ENCODE measurements around the gene TMEM135. TPM values are rescaled to one million over a fixed set of nuclear protein-coding genes. Genes with fewer than 3 reads are reported as not detected.

The TMEM135 gene
- polyA plus RNA-seq, 3 donors, result 31.7 to 33.1 (median 32.6) TPM

DNA sequence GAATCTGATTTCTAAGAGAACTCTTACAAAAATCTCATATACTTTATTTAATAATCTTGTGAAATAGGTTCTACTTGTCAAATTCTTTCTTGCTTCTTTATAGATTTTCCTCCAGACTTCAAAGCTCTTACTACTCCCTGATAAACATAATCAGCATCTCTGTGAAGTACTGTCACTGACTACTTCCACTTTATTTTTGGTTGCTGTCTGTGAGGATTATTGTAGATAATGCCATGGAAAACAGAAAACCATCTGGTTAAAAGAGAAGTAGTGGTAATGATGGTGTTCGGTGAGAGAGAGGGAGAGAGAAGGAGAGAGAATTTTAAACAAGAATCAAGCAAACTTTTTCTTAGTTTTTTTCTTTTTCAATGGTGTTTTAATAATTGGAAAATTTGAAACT, 152.3 kb downstream of the TMEM135 start:
- DNase-seq, result no peak

DNA sequence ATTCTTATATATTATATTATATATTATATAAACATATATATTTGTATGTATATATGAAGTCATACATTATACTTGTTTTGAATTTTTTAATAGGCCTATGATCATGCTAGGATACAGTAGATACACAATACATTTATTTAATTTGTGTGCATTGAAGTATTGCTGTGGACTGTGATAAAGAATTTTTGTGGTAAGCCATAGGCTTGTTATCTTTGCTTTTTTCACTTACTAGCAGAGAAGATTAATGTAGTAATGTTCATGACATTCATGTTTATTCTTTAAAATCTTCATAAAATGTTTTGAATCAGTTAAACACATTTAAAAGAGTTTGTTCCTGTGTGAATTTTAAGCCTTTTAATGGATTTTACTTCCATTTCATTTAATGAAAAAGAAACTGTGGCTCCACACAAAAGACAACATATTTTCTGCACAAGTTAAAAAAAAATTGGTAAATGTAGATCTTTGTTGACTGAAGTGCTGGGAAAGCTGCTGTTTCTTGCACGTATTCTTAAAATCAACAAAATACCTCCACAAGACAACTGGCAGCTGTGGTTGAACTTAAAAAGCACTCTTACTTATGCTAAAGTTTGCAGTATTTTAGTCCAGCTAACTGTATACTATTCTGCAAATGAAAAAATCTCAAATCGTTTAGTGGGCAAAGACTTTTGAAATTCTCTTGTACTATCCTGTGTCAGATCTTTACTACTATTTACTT, 156.2 kb downstream of the TMEM135 start:
- DNase-seq, result peak; percentile 12

DNA sequence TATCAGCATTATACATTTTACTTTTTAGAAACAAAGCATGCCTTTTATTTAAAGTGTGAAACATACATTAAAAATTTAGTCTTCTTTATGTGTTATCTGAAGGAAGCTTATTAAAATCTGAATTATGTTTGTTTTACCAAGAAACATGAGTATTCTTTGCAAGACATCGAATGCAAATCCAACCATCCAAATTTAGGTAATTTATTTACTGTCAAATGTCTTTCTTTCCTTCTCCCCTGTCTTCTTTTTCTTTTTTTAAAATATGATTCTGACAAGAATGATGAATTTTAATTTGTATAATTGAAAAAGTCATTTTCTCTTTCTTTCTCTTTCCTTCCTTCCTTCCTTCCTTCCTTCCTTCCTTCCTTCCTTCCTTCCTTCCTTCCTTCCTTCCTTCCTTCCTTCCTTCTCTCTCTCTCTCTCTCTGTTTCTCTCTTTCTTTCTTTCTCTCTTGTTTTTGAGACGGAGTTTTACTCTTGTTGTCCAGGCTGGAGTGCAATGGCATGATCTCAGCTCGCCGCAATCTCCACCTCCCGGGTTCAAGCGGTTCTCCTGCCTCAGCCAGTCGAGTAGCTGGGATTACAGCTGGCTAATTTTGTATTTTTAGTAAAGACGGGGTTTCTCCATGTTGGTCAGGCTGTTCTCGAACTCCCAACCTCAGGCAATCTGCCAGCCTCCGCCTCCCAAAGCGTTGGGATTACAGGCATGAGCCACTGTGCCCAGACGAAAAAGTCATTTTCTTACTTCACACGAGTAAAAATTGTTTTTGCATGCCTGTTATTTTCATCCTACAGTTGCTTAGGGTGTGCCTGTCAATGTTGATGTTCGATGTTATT, 157.5 kb downstream of the TMEM135 start:
- DNase-seq, result no peak

DNA sequence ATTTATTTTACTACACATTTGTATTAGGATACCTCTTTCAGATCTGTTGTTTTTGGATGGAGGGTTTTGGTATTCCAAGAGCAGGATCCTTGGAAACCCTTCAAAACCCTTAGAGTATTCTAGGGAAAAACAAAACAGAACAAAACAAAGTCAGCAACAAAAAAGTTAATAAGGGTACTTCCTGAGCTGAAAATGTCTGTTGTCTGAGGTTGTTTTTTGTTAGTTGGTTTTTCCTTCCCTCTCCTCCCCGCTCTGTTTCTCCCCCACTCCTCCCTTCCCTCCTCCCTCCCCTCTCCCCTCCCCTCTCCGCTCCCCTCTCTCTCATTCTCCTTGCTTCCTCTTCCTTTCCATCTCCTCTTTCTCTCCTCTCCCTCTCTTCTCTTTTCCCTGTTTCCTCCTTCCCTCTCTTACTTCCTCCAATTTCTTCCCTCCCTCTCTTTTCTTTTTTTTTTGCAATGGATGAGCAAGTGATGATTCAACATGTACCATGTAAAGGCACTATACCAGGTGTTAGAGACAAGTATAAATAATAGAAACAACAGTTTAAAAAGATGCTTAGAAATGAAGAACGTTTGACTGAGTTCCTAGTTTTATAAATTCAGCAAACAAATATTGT, 160.6 kb downstream of the TMEM135 start:
- DNase-seq, result no peak

DNA sequence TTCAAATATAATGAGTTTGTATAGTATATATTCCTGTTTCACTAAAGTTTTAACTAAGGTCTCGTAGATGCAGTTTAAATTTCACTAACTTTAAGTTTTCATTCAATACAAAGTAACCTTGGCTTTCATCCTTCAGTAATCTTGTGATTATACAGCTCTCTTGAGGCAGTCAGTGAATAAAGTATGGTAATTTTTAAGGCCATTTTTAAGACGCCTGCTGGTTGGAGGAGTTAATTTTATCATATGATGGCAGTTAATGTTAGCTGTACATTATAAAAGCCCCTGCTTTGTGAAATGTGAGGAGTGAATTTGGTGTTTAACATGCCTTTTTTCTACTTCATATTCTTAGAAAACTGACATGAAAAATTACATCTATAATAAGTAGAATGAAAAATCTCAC, 163.6 kb downstream of the TMEM135 start:
- no peak for DNase-seq

DNA sequence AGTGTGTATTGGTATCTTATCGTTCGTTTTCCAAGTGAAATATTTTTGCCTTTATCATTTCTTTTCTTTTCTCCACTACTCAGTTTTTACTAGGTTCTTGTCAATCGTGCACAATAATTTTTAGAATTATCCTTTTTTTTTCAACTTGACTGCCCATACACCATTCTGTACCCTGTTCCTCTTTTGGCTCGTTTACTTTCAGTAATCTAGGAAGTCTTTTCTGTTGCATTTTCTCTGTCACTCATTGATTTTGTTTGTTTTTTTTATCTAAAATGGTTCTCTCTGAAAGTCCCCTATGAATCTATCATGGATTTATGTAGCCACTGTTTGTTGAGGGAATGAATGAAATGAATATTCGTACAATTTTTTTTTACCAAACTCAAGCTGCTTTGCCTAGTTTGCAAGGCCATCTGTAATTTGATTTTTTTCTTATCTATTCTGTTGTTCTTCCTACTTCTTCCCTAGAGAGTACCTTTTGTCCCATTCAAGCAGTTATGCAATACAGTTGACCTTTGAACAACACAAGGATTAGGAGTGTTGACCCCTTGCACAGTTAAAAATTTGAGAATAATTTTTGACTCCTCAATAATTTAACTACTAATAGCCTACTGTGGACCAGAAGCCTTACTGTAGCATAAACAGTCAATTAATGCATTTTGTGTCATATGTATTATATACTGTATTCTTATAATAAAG, 166.3 kb downstream of the TMEM135 start:
- no peak for DNase-seq

DNA sequence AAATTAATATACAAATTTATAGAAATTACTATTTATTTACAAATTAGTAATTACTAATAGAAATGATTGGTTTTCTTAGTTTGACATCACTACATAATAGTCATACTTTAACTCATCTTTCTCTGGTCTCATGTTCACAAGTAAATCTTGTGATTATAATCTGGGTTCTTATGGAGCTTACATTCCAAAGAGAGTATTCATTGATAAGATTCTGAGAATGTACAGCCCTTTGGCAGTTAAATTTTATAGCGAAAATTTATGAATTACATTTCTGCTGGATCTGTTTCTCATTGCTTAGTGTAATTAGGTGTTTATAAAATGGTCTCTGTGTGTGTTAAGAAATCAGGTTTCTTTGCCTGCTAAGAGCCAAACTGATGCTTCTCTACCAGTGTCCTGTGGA, 175.2 kb downstream of the TMEM135 start:
- DNase-seq, result no peak

DNA sequence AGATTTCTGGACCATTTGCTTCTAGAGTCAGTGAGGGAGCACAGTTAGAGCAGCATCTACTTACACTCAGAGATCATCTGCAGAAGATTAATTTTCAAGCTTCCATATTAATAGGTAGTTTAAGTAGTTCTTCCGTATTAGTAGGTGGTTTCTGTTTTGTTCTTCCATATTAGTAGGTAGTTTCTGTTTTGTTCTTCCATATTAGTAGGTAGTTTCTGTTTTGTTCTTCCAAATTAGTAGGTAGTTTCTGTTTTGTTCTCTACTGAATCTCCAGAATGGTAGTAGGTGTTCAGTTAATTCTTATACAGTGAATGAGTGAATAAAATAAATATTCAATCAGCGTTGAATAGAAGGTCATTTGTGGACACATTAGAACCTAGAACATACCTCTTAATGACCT, 175.7 kb downstream of the TMEM135 start:
- no peak for DNase-seq

DNA sequence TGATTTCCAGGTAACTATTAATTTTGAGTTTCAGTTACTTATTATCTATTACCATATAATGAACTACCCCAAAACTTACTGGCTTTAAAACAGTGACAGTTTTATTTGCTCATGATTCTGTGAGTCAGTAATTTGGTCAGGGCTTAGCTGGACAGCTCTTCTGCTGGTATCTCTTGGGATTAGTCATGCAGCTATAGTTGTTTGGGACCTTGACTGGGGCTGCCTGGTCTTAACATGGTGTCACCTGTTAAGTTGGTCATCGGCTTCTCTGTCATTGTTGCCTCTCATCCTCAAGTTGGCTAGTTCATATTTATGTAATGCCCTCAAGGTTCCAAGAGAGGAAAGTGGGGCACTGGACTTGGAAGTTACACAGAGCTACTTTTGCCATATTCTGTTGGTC, 177.5 kb downstream of the TMEM135 start:
- DNase-seq, result no peak

DNA sequence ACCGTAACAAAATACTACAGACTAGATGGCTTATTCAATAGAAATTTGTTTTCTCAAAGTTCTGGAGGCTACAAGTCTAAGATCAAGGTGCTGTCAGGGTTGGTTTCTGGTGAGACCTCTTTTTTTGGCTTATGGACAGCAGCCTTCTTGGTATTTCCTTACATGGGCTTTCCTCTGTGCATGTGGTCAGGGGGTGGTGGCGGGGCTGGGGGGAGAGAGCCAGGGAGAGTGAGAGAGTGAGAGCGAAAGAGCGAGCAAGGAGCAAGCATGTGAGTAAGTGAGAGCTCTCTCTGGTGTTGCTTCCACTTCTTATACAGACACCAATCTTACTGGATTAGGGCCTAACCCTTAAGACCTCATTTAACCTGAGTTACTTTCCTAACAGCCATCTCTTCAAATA, 181.5 kb downstream of the TMEM135 start:
- no peak for DNase-seq

DNA sequence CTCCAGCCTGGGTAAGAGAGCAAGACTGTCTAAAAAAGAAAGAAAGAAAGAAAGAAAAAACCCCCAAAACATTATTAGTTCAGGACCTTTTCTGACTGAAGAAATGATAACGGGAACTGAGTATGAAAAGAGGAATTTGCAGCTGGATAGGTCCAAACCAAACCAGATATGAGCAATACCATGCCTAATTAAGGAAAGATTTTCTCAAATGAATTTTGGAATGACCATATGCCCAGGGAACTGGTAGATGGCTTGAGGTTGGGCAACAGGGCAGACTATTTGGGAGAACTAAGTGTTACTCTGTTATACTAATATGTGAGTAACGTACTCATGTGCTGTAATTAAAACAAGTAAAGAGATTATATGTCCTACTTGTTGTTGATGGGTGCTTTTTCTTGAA, 186.1 kb downstream of the TMEM135 start:
- no peak for DNase-seq

DNA sequence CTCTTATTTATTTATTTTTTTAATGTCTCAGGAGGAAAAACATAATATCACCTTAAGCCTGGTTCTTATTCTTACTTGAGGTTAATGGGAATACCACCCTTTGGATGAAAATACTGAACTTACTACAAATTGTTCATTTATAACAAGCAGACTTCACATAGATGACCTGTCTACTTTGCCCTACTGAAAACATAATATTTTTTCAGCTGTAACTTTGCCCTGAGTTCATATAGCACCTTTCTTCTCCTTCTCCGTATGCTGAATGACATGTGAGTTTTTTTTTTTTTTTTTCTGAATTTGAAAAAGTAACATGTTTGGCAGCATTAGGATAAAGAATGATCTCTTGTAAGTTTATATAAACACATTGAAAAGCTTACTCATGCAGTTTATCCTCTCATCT, 186.8 kb downstream of the TMEM135 start:
- DNase-seq, result no peak

DNA sequence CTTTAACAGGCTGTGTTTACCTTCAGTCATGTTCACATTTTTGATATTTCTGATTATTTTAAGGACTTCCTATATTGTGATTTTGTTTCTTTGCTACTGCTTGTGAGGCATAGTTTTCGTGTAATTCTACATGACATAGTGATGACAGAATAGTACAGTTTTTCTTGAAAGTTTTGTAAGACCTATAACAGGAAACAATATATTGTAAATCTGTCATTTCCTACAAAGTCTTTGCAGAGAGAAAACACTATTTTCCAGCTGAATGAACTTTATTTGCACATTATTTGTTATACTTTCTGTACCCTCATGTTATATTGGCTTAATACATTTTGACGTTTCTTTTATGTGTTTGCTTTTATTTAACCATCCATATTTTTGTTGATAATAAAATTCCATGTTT, 191.1 kb downstream of the TMEM135 start:
- no peak for DNase-seq

DNA sequence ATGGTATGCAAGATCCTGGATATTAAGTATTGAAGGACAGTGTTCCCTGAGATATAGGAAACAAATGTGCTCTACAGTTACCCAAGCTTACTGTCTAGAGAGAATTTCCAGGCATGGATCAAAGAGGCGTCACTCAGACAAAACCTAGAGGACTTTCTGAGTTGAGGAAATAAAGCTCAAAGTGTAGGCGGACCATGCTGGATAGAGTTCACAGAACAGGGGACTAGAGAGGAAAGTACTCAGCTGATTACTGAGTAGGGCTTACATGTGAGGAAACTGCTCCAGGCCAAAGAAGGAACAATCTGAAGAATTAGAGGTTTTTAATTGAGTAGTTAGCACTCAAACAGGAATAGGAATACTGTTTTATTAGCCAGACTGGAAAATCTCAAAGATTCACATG, 193.3 kb downstream of the TMEM135 start:
- no peak for DNase-seq

DNA sequence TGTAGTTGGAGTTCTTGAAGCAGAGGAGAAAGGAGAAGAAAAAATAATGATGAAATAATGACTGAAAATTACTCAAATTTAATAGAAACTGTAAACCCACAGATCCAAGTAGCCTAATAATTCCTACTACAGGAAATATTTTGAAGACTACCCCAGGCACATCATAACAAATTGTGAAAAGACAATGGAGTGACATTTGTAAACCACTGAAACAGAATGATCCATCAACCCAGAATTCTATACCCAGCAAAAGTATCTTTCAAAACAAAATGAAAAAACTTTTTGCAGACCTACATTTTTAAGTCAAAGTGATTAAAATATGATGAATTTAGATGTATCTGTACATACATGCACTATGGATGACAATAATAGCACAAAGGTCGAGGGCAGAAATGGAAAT, 194.6 kb downstream of the TMEM135 start:
- no peak for DNase-seq

DNA sequence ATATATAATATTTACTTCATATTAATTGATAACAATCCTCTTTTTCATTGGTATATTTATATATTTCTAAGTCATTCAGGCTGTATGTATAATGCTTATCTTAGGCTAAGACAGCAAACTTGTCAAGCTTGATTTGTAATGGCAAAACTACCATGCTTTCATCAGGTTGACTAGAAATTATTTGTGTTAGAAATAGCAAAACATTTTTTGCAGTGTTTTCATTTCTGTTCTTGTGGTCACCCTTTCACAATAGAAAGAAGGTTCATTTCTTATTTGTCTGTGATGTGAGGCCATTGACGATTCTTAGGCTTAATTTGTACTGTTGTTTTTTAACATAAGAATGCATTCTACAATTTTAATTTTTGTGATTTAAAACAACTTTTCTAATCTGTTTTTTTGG, 197.6 kb downstream of the TMEM135 start:
- no peak for DNase-seq

DNA sequence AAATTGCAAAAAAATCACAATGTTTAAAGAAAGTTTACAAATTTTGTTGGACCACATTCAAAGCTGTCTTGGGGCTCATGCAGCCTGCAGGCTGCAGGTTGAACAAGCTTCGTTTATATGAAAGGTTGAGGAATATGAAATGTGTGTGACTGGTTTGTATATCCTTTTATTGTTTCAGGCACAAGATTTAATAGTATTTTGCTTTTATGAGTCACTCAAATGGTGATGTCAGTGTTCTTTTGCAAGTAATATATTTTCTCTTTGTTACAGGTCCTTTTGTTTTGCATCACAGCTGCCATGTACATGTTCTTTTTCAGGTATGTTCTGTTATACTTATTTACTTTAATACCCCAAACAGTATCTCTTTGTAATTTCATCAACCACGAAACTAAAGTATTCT, 198.6 kb downstream of the TMEM135 start:
- DNase-seq, result no peak

DNA sequence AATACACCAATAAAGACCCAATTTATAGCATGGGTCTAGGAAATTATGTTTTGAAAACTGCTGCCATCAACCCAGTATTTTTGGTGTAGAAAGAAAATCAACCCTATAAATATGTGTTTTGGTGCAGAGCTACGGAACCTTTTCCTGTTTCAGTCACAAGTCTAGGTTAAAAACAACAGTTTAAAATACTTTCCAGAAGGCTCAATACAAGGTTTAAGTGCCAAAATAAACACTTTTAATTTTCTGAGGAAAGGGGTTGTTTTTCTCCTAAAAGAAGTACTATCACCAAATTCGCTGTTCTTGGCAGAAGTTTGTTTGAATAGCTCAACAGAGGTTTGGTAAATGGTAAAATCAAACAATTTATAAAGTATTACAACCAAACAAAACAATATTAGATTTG, 201.3 kb downstream of the TMEM135 start:
- peak; percentile 9 for DNase-seq

DNA sequence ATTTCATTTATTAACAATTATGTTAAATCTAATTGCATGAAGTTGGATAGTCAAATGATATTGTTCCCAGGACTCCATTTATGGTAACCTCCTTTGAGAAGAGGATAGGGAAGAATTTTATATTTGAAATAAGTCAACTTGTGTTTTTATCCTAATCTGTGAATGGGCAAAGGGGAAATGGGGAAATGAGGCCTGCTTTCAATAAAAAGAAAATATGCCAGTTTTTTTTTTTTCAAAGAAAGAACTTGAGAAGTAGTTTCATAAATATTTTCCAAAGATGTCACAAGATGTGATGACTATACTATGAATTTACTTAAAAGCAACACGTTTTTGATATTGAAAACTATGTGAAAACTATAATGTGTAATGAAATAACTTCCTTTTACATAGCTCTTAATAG, 201.8 kb downstream of the TMEM135 start:
- DNase-seq, result no peak

DNA sequence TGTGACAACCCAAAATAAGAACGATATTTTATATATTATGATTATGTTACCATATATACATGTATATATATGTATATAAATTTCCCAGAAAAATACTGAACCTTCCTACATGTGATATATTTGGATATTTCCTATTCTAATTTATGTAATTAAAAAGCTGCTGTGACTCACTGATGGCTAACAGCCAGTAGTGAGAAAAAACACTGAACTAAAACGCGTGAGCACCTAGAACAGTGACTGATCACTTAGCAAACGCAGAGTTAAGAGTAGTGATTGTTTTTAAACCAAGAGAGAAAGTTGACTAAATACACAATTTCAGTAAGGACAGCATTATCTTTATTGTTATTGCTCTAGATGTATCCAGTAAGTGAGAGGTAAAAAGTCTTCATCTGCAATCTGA, 213.8 kb downstream of the TMEM135 start:
- DNase-seq, result no peak

DNA sequence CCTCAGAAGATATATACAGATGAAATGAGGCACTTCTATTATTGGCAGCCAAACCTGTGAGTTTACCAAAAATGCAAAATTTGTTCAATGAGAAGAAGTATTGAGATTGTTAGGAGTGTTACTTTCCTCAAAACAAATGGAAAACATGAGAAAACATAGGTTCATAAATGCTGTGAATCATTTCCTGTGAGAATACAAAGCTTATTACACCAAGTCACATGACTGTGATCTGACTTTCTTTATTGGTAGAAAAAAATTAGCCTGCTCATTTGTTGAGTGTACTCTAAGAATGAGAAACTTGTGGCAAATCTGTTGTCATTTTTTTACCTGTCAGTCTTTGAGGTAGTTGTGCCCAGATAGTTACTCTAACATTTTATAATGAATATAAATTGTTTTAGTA, 215.1 kb downstream of the TMEM135 start:
- DNase-seq, result no peak

DNA sequence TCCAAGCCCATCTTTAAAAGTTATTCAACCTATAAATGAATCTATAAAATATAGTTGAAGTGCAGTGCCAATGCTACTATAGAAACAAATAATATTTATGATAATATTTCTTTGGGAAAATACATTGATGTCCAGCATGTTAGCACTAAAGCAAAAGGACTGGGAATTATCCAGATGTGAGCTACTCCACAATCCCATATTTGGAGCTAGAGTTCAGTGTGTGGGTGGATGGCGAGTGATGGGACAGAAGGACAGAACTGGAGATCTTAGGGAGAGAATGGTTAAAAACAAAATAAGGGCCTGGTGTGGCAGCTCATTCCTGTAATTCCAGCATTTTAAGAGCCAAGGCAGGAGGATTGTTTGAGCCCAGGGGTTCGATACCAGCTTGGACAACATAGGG, 216.8 kb downstream of the TMEM135 start:
- no peak for DNase-seq

DNA sequence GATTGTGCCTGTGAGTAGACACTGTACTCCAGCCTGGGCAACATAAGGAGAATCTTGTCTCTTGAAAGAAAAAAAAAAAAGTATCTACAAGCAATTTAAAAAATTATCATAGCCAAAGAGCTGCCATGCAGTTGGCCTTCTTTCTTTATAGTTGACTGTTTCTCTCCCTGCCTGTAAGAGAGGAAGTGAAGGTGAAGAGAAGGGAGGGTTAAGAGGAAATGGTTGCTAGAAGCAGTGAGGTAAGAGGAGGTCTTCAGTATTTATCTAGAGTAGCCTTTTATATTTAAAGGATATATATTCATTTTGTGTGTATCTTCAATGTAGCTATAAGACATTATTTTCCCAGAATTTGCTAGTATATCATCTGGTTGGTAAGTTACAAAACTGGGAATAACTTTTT, 217.9 kb downstream of the TMEM135 start:
- no peak for DNase-seq
